HG03196 (cell line): ENCODE data around the gene WDR7.
A peak's percentile ranks its signal among the peaks of the same experiment; 100 is the strongest.
"Not testable (repeated sequence)": the region's sequence is repeated elsewhere in the genome, so short reads cannot be mapped to it uniquely, and the experiment has no call there.

ENCODE experiments used
- ATAC-seq: cut with Tn5 transposase; IDR thresholded peaks from one replicate; pipeline ENCODE4 v1.9.1; 2021; ENCODE audit not compliant: unreplicated experiment

Gene WDR7

GRCh38 chr18:56652802-56653201 lies 1.6 kb downstream of the WDR7 start:
- ATAC-seq: no peak

- not testable (repeated sequence) for ATAC-seq
Measured at GRCh38 chr18:56654280-56654679, 3.1 kb downstream of the WDR7 start.

GRCh38 chr18:56658261-56658660 lies 7.1 kb downstream of the WDR7 start:
- ATAC-seq: no peak

GRCh38 chr18:56659111-56659510 lies 8.0 kb downstream of the WDR7 start:
- ATAC-seq: no peak

GRCh38 chr18:56660655-56661054 lies 9.5 kb downstream of the WDR7 start:
- ATAC-seq: no peak

GRCh38 chr18:56661360-56662062 lies 10.4 kb downstream of the WDR7 start:
- no peak for ATAC-seq

GRCh38 chr18:56662063-56662408 lies 10.9 kb downstream of the WDR7 start:
- ATAC-seq: no peak

- ATAC-seq: no peak
Measured at GRCh38 chr18:56662502-56662901, 11.3 kb downstream of the WDR7 start.

- no peak for ATAC-seq
Measured at GRCh38 chr18:56662902-56663301, 11.7 kb downstream of the WDR7 start.

- no peak for ATAC-seq
Measured at GRCh38 chr18:56672391-56672790, 21.2 kb downstream of the WDR7 start.

- ATAC-seq: no peak
Measured at GRCh38 chr18:56672981-56673380, 21.8 kb downstream of the WDR7 start.

- no peak for ATAC-seq
Measured at GRCh38 chr18:56676639-56677038, 25.5 kb downstream of the WDR7 start.

- no peak for ATAC-seq
Measured at GRCh38 chr18:56678836-56679565, 27.8 kb downstream of the WDR7 start.

GRCh38 chr18:56684277-56684676 lies 33.1 kb downstream of the WDR7 start:
- no peak for ATAC-seq

GRCh38 chr18:56691530-56691929 lies 40.4 kb downstream of the WDR7 start:
- ATAC-seq: no peak

GRCh38 chr18:56696966-56697365 lies 45.8 kb downstream of the WDR7 start:
- no peak for ATAC-seq

GRCh38 chr18:56702946-56703345 lies 51.8 kb downstream of the WDR7 start:
- ATAC-seq: no peak

- ATAC-seq: peak; percentile 96
Measured at GRCh38 chr18:56709463-56709862, 58.3 kb downstream of the WDR7 start.

- no peak for ATAC-seq
Measured at GRCh38 chr18:56711708-56712445, 60.7 kb downstream of the WDR7 start.

GRCh38 chr18:56712761-56713160 lies 61.6 kb downstream of the WDR7 start:
- ATAC-seq: no peak

- no peak for ATAC-seq
Measured at GRCh38 chr18:56715121-56715520, 64.0 kb downstream of the WDR7 start.

GRCh38 chr18:56716692-56717146 lies 65.6 kb downstream of the WDR7 start:
- ATAC-seq: no peak
